ENCODE measurements around the gene OR10T2. TPM values are rescaled to one million over a fixed set of nuclear protein-coding genes. Genes with fewer than 3 reads are reported as not detected.
"Not testable (repeated sequence)": the region's sequence is repeated elsewhere in the genome, so short reads cannot be mapped to it uniquely, and the experiment has no call there.

Gene OR10T2
- total RNA-seq, 4 donors from 2014 or later: not detected

- Histone ChIP-seq H3K4me3 (no peak overlapping the region), H3K9me3 (no peaks in the 10 kb centered on the region), H3K27ac (no peak overlapping the region), H3K36me3 (no peaks in the 10 kb centered on the region), H3K27me3 (no peaks in the 10 kb centered on the region), H3K4me1 (no peaks in the 10 kb centered on the region)
- DNase-seq (ENCODE audit: low spot score in 2 of 2): no peak
- 63% methylated on average over 3 of the region's 3 CpGs for WGBS
- TF ChIP-seq, protein P1, sequence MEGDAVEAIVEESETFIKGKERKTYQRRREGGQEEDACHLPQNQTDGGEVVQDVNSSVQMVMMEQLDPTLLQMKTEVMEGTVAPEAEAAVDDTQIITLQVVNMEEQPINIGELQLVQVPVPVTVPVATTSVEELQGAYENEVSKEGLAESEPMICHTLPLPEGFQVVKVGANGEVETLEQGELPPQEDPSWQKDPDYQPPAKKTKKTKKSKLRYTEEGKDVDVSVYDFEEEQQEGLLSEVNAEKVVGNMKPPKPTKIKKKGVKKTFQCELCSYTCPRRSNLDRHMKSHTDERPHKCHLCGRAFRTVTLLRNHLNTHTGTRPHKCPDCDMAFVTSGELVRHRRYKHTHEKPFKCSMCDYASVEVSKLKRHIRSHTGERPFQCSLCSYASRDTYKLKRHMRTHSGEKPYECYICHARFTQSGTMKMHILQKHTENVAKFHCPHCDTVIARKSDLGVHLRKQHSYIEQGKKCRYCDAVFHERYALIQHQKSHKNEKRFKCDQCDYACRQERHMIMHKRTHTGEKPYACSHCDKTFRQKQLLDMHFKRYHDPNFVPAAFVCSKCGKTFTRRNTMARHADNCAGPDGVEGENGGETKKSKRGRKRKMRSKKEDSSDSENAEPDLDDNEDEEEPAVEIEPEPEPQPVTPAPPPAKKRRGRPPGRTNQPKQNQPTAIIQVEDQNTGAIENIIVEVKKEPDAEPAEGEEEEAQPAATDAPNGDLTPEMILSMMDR (IDR thresholded peaks at IDR 0.05): no peak
- TF ChIP-seq POLR2AphosphoS5 (IDR thresholded peaks at IDR 0.05): no peak
Measured at GRCh38 chr1:158356616-158357015, 42.6 kb downstream of the OR10T2 start.

DNA sequence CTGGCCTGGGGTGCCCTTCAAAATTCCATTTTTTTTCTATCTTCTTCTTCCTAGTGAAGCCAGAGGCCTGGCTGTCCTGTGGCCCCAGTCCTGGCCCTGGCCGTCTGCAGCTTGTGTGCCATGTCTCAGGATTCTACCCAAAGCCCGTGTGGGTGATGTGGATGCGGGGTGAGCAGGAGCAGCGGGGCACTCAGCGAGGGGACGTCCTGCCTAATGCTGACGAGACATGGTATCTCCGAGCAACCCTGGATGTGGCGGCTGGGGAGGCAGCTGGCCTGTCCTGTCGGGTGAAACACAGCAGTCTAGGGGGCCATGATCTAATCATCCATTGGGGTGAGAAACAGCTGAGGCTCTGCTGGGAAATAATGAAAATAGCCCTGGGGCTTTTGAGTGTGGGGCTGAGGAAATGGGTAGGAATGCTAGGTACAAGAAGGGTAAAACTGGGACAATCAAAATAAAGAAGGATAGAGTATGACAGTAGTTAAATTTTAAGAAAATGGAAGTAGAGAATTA lies 43.4 kb downstream of the OR10T2 start:
- Histone ChIP-seq H3K9me3 (no peaks in the 10 kb centered on the region), H3K27me3 (no peaks in the 10 kb centered on the region), H3K27ac (no peak overlapping the region), H3K4me1 (no peaks in the 10 kb centered on the region), H3K4me3 (no peak overlapping the region), H3K36me3 (no peaks in the 10 kb centered on the region)
- TF ChIP-seq EP300 (IDR thresholded peaks at IDR 0.05) (no peak), POLR2A (IDR thresholded peaks at IDR 0.05) (no peak), POLR2AphosphoS5 (IDR thresholded peaks at IDR 0.05) (no peak)
- TF ChIP-seq, protein P1 (IDR thresholded peaks at IDR 0.05): no peak
- WGBS: 88% methylated on average over 10 of the region's 10 CpGs
- no peak for DNase-seq (ENCODE audit: low spot score in 2 of 2)

- H3K9me3 ChIP-seq: no peaks in the 10 kb centered on the region
- no peaks in the 10 kb centered on the region for H3K27me3 ChIP-seq
- H3K36me3 ChIP-seq: no peaks in the 10 kb centered on the region
- no peaks in the 10 kb centered on the region for H3K4me1 ChIP-seq
- WGBS: 81% methylated on average over 2 of the region's 2 CpGs
- no peak overlapping the region for H3K4me3 ChIP-seq
- no peak for DNase-seq (ENCODE audit: low spot score in 2 of 2)
- TF ChIP-seq, protein P1 (IDR thresholded peaks at IDR 0.05): no peak
- TF ChIP-seq EP300 (IDR thresholded peaks at IDR 0.05) (no peak), POLR2AphosphoS5 (IDR thresholded peaks at IDR 0.05) (no peak), POLR2A (IDR thresholded peaks at IDR 0.05) (no peak)
- H3K27ac ChIP-seq: no peak overlapping the region
Measured at GRCh38 chr1:158354255-158354654, 45.0 kb downstream of the OR10T2 start.

- 51% methylated on average over 6 of the region's 6 CpGs for WGBS
- H3K27ac ChIP-seq: no peak within 1 kb of the TSS
- H3K27me3 ChIP-seq: no peaks in the 10 kb centered on the region
- TF ChIP-seq POLR2AphosphoS5 (IDR thresholded peaks at IDR 0.05) (no peak), EP300 (IDR thresholded peaks at IDR 0.05) (no peak), POLR2A (IDR thresholded peaks at IDR 0.05) (no peak)
- TF ChIP-seq, protein P1 (IDR thresholded peaks at IDR 0.05): no peak
- no peak for DNase-seq (ENCODE audit: low spot score in 2 of 2)
- no peaks in the 10 kb centered on the region for H3K36me3 ChIP-seq
- no peak within 1 kb of the TSS for H3K4me3 ChIP-seq
- no peaks in the 10 kb centered on the region for H3K9me3 ChIP-seq
- H3K4me1 ChIP-seq: no peaks in the 10 kb centered on the region
Measured at GRCh38 chr1:158353303-158354075, 45.8 kb downstream of the OR10T2 start, which contains the start of gene CD1E. Gene CD1E, plus strand, starts transcription at chr1:158353894. Its CDS starts 95 bp downstream, at chr1:158353989.

- no CpG with 5 or more reads among the region's 24 CpGs for WGBS
- H3K27me3 ChIP-seq; H3K27ac ChIP-seq; DNase-seq (ENCODE audit: low spot score in 2 of 2); H3K4me1 ChIP-seq; H3K36me3 ChIP-seq; H3K9me3 ChIP-seq; H3K4me3 ChIP-seq: not testable (repeated sequence)
Measured at GRCh38 chr1:158348946-158349345, 50.3 kb downstream of the OR10T2 start.

Other genes with a start within 250 kb of the OR10T2 start
- under 1 TPM in 2 of 4 donors, not detected in 2; 0.38 to 0.97 TPM for gene CD1D, start 218.6 kb downstream of the OR10T2 start, total RNA-seq
- gene CD1A, start 145.0 kb downstream of the OR10T2 start, total RNA-seq: 10 to 100 TPM; 15.0 to 21.5 (median 19.9) TPM
- gene CD1C, start 109.5 kb downstream of the OR10T2 start, total RNA-seq: 1 to 10 TPM; 3.9 to 8.6 (median 5.2) TPM
- gene CD1B, start 67.9 kb downstream of the OR10T2 start, total RNA-seq: not detected
- 10 to 100 TPM in 1 of 4 donors, 1 to 10 TPM in 3; 4.9 to 10.5 (median 9.4) TPM for gene CD1E, start 45.6 kb downstream of the OR10T2 start, total RNA-seq
- not detected for gene OR10K2, start 26.8 kb upstream of the OR10T2 start, total RNA-seq
- gene OR10K1, start 62.4 kb upstream of the OR10T2 start, total RNA-seq: not detected
- not detected for gene OR10R2, start 72.8 kb upstream of the OR10T2 start, total RNA-seq
- gene OR6Y1, start 154.9 kb upstream of the OR10T2 start, total RNA-seq: not detected
- gene OR6P1, start 171.1 kb upstream of the OR10T2 start, total RNA-seq: not detected
- gene OR10X1, start 180.4 kb upstream of the OR10T2 start, total RNA-seq: not detected
- gene OR10Z1, start 205.8 kb upstream of the OR10T2 start, total RNA-seq: not detected